ENCODE data around the gene LSM5.

DNA sequence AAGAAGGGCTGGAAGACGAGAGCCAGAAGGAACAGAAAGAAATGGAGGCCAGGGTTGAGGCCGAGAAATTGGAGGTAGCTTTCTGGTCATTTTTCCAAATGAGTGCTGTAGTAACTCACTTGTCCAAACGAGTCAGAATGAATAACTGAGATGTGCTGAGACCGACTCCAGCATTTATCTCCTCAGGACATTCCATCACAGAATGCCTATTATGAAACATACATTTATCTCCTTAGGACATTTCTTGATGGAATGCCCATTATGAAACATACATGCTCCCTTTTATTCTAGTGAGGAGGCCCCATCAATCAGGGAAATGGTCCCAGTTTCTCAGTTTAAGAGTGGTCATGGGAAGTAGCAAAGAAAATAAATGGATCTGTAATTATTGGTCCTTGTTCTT lies 21.6 kb upstream of the LSM5 start:
- TF ChIP-seq, protein P1, sequence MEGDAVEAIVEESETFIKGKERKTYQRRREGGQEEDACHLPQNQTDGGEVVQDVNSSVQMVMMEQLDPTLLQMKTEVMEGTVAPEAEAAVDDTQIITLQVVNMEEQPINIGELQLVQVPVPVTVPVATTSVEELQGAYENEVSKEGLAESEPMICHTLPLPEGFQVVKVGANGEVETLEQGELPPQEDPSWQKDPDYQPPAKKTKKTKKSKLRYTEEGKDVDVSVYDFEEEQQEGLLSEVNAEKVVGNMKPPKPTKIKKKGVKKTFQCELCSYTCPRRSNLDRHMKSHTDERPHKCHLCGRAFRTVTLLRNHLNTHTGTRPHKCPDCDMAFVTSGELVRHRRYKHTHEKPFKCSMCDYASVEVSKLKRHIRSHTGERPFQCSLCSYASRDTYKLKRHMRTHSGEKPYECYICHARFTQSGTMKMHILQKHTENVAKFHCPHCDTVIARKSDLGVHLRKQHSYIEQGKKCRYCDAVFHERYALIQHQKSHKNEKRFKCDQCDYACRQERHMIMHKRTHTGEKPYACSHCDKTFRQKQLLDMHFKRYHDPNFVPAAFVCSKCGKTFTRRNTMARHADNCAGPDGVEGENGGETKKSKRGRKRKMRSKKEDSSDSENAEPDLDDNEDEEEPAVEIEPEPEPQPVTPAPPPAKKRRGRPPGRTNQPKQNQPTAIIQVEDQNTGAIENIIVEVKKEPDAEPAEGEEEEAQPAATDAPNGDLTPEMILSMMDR (IDR thresholded peaks at IDR 0.05; ENCODE audit: low read length), result no peak
- TF ChIP-seq EZH2 (IDR thresholded peaks at IDR 0.05; ENCODE audit: borderline replicate concordance, low read length), result no peak

Data from OCI-LY1 (cell line).